CD4-positive, CD25-positive, alpha-beta regulatory T cell (primary cell): Measurements from ENCODE around the gene MORN1. TPM values are rescaled to one million over a fixed set of nuclear protein-coding genes. Genes with fewer than 3 reads are reported as not detected.

Source experiments
- ATAC-seq, 2 donors: fragments of 150-1000 bp; cut with Tn5 transposase; one replicate each; pipeline ENCODE4 v1.10.0; 2021; ENCODE audit warnings: low read depth in 2 of 2, moderate number of reproducible peaks in 2 of 2, moderate library complexity in 1 of 2
- DNase-seq, 3 donors: peaks; one replicate each; pipeline versions ENCODE4 v3.0.0 to v3.0.0-alpha.2; 2012 to 2022; ENCODE audit warnings: mixed read lengths in 1 of 3
- H3K27ac ChIP-seq: one replicate; pipeline ENCODE4 v1.7.0; 2013; ENCODE audit warnings: mild to moderate bottlenecking, low read length; ENCODE audit not compliant: insufficient read depth, poor library complexity, severe bottlenecking
- H3K27me3 ChIP-seq: one replicate; pipeline ENCODE4 v1.7.0; 2013; ENCODE audit warnings: low read length; ENCODE audit not compliant: control insufficient read depth, insufficient read depth
- H3K36me3 ChIP-seq: one replicate; pipeline ENCODE4 v1.7.0; 2013; ENCODE audit warnings: mild to moderate bottlenecking, low read length, moderate library complexity; ENCODE audit not compliant: control insufficient read depth, insufficient read depth
- H3K4me1 ChIP-seq: 2 replicates; pipeline ENCODE4 v1.7.0; 2013; ENCODE audit warnings: mild to moderate bottlenecking, low read length; ENCODE audit not compliant: insufficient read depth, control insufficient read depth, poor library complexity, severe bottlenecking
- H3K4me3 ChIP-seq: one replicate; pipeline ENCODE4 v1.7.0; 2013; ENCODE audit warnings: low read depth, mild to moderate bottlenecking, low read length, moderate library complexity
- H3K9me3 ChIP-seq, 2 experiments: 1 replicate in 1 of 2; 2 replicates in 1 of 2; pipeline ENCODE4 v1.7.0; 2013; ENCODE audit warnings: low read length in 2 of 2, mild to moderate bottlenecking in 1 of 2, moderate library complexity in 1 of 2; ENCODE audit not compliant: control insufficient read depth in 2 of 2
- H3K27ac Mint-ChIP-seq, 3 donors: one replicate each; pipeline ENCODE4 v1.8.0; 2020 to 2022; ENCODE audit warnings: mild to moderate bottlenecking in 3 of 3, mixed read lengths in 3 of 3, moderate library complexity in 2 of 3
- H3K27me3 Mint-ChIP-seq: one replicate; pipeline ENCODE4 v1.8.0; 2022; ENCODE audit warnings: mild to moderate bottlenecking, mixed read lengths
- H3K36me3 Mint-ChIP-seq: one replicate; pipeline ENCODE4 v1.8.0; 2020; ENCODE audit warnings: mixed read lengths
- H3K4me1 Mint-ChIP-seq, 4 donors: one replicate each; pipeline ENCODE4 v1.8.0; 2020 to 2022; ENCODE audit warnings: mixed read lengths in 4 of 4, mild to moderate bottlenecking in 1 of 4
- H3K4me3 Mint-ChIP-seq, 4 donors: one replicate each; pipeline ENCODE4 v1.8.0; 2020 to 2022; ENCODE audit warnings: mild to moderate bottlenecking in 4 of 4, mixed read lengths in 4 of 4, moderate library complexity in 3 of 4
- H3K9me3 Mint-ChIP-seq, 7 donors: one replicate each; pipeline ENCODE4 v1.8.0; 2020 to 2022; ENCODE audit warnings: mixed read lengths in 7 of 7, mild to moderate bottlenecking in 3 of 7, moderate library complexity in 2 of 7
- polyA plus RNA-seq, 4 donors: library from polyadenylated mRNA; unstranded; fragments of 300-500 nt; fragmentation: Illumina TruSeq; gene quantifications; one replicate each; pipeline ENCODE4 v1.2.3, GENCODE V29; 2021
- total RNA-seq: library from RNA; stranded (reverse); gene quantifications from one replicate; pipeline ENCODE4 v1.2.3, GENCODE V29; 2022

The MORN1 gene
- total and polyA plus RNA-seq, 5 donors from 2014 or later, result 1.3 to 7.3 (median 2.4) TPM

DNA sequence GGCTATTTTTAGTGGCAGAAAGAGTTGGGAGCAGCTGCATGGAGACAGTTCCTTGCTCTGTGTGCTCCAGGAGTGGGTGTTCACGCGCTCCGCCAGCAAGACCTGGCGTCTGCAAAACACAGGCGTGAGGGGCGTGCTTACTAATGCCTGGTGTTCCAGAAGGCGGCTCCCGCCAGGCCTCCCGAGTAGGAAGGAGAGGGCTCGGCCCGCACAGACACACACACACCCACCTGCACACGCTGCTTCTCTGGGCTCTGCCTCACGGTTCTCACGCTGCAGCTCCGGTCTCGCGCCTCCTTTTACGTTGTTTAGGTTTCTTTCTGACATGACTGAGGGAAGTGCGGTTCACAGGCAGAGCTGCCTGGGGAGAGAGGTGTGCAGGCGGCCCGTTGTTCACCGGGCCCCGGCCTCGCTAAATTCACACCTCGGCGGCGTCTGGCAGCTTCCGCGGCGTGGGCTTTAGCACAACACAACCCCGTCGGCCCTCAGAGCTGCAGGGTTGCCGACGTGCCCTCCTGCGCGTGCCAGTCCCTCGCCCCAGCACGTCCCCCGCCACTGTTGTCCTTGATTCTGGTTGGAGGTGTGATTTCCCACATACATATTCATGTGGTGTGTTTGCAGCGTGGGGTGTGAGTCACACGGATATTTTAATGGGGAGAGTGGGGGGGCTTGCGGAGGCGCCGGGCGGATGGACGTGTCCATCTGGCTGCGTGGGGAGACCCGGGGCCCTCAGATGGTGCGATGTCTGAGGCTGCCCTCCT is 86.3 kb downstream of the MORN1 start:
- H3K27me3 Mint-ChIP-seq, result no peaks in the 10 kb centered on the region
- peak overlapping the region in 1 of 4 donors; percentile 27 for H3K4me3 Mint-ChIP-seq
- H3K4me1 Mint-ChIP-seq, result peaks cover 5 to 24% (median 13%) of the 10 kb centered on the region in 4 donors
- peaks cover 26% of the 10 kb centered on the region for H3K36me3 Mint-ChIP-seq
- H3K27me3 ChIP-seq, result no peaks in the 10 kb centered on the region
- no peak for ATAC-seq
- H3K9me3 Mint-ChIP-seq, result peaks cover 0 to 2% (median 0%) of the 10 kb centered on the region in 7 donors
- no peak overlapping the region for H3K27ac ChIP-seq
- DNase-seq, result no peak
- H3K4me1 ChIP-seq, result peaks cover 23% of the 10 kb centered on the region
- H3K9me3 ChIP-seq, result no peaks in the 10 kb centered on the region
- H3K36me3 ChIP-seq, result peaks cover 52% of the 10 kb centered on the region
- H3K27ac Mint-ChIP-seq, result peak overlapping the region in 1 of 3 donors; percentile 14
- no peak overlapping the region for H3K4me3 ChIP-seq

DNA sequence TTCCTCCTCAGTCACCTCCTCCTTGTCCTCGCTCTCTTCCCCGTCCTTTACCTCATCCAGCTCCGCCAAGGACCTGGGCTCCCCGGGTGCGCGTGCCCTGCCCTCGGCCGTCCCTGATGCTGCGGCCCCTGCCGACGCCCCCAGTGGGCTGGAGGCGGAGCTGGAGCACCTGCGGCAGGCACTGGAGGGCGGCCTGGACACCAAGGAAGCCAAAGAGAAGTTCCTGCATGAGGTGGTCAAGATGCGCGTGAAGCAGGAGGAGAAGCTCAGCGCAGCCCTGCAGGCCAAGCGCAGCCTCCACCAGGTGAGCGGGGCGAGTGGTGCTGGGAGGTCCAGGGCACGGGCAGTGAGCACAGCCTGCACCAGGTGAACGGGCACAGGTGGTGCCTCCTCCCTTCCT is 87.1 kb downstream of the MORN1 start:
- Mint-ChIP-seq H3K27me3 (no peaks in the 10 kb centered on the region), H3K4me3 (no peak overlapping the region), H3K4me1 (peaks cover 5 to 32% (median 15%) of the 10 kb centered on the region in 4 donors), H3K36me3 (peaks cover 26% of the 10 kb centered on the region), H3K27ac (no peak overlapping the region), H3K9me3 (peaks cover 0 to 2% (median 0%) of the 10 kb centered on the region in 7 donors)
- Histone ChIP-seq H3K36me3 (peaks cover 52% of the 10 kb centered on the region), H3K27me3 (no peaks in the 10 kb centered on the region), H3K4me1 (peaks cover 31% of the 10 kb centered on the region), H3K27ac (no peak overlapping the region), H3K9me3 (no peaks in the 10 kb centered on the region), H3K4me3 (no peak overlapping the region)
- ATAC-seq (no peak), DNase-seq (no peak)

DNA sequence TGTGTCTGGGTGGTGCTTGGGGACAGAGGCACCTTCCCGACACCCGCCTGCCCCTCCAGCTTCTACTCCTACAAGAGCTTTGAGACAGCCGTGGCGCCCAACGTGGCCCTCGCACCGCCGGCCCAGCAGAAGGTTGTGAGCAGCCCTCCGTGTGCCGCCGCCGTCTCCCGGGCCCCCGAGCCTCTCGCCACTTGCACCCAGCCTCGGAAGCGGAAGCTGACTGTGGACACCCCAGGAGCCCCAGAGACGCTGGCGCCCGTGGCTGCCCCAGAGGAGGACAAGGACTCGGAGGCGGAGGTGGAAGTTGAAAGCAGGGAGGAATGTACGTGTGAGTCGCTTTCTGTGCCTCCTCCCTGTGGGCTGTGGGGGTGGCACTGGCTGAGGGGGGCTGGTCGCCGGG is 87.6 kb downstream of the MORN1 start:
- Histone ChIP-seq H3K27me3 (no peaks in the 10 kb centered on the region), H3K36me3 (peaks cover 51% of the 10 kb centered on the region), H3K27ac (peak overlapping the region; percentile 59), H3K4me3 (no peak overlapping the region), H3K9me3 (no peaks in the 10 kb centered on the region), H3K4me1 (peaks cover 36% of the 10 kb centered on the region)
- Mint-ChIP-seq H3K4me3 (peak overlapping the region in 1 of 4 donors; percentile 68), H3K27ac (peak overlapping the region in 2 of 3 donors; percentile 44 to 52), H3K36me3 (peaks cover 26% of the 10 kb centered on the region), H3K27me3 (no peaks in the 10 kb centered on the region), H3K4me1 (peaks cover 7 to 37% (median 18%) of the 10 kb centered on the region in 4 donors), H3K9me3 (peaks cover 0 to 2% (median 0%) of the 10 kb centered on the region in 7 donors)
- ATAC-seq (no peak), DNase-seq (no peak)

DNA sequence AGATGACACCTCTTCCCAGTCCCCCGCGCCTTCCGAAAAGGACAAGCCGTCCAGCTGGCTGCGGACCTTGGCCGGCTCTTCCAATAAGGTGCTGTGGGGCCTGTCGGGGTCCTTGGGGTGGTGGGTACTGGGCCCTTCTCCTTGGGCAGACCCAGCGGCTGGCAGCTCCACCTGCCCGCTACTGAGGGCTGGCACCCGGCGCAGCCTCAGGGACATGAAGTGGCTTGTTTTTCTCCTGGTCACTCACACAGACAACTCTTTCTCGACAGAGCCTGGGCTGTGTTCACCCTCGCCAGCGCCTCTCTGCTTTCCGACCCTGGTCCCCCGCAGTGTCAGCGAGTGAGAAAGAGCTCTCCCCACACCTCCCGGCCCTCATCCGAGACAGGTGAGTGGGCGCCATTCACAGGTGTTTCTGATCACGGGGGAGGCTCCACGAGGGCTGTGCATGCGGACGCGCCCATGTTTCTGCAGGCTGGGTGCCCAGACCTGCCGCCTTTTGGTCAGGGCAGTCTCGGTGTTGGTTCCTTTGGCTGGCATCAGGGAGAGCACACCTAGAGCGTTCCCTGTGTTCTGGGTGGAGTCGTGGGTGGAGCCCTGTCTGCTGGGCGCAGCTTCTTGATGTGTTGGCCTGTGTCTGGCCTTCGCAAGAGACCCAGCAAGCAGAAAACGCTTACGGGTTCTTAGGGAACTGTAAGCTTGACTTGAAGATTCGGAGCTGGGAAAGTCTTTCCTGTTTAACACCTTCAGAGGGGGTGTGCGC is 88.2 kb downstream of the MORN1 start:
- H3K27me3 Mint-ChIP-seq, result no peaks in the 10 kb centered on the region
- ATAC-seq, result no peak
- Histone ChIP-seq H3K27me3 (no peaks in the 10 kb centered on the region), H3K4me3 (no peak overlapping the region), H3K36me3 (peaks cover 45% of the 10 kb centered on the region), H3K4me1 (peaks cover 42% of the 10 kb centered on the region), H3K9me3 (no peaks in the 10 kb centered on the region), H3K27ac (peak overlapping the region; percentile 59)
- peak overlapping the region; percentile 44 to 99 (median 80) for H3K27ac Mint-ChIP-seq
- peaks cover 6 to 43% (median 21%) of the 10 kb centered on the region in 4 donors for H3K4me1 Mint-ChIP-seq
- peaks cover 0 to 2% (median 0%) of the 10 kb centered on the region in 7 donors for H3K9me3 Mint-ChIP-seq
- H3K36me3 Mint-ChIP-seq, result peaks cover 21% of the 10 kb centered on the region
- DNase-seq, result no peak
- peak overlapping the region in 2 of 4 donors; percentile 10 to 68 for H3K4me3 Mint-ChIP-seq

DNA sequence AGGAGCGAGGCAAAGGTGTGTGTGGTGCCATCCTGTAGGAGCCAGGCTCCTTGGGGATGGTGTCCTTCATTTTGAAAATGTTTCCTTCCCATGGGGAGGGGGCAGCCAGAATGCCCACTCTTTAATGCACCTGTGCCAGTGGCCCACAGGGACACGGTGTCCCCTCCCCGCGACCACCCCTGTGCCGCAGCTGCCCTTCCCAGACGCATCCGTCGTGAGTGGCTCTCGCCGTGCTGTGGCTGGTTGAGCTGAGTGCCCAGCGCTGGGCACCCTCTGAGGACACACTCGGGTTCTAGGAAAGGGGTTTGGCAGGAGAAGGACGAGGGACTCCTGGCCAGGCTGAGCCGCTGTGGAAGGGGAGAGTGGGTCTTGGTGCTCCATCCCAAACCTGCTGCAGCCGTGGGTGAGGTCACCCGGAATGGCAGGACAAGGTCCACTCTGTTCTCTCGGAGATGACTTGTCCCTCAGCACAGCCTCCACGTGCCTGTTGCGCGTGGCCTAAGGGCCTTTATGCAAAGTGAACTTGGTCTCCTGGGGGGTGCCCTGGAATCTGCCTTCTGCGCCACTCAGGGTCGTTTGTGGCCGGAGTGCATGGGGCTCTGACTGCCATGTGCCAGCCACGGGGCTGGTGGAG is 88.9 kb downstream of the MORN1 start:
- no peak for ATAC-seq
- H3K4me3 Mint-ChIP-seq, result peak overlapping the region in 2 of 4 donors; percentile 24 to 60
- H3K27me3 Mint-ChIP-seq, result no peaks in the 10 kb centered on the region
- peak overlapping the region; percentile 56 to 99 (median 98) for H3K27ac Mint-ChIP-seq
- Histone ChIP-seq H3K36me3 (peaks cover 37% of the 10 kb centered on the region), H3K27ac (peak overlapping the region; percentile 99), H3K4me1 (peaks cover 50% of the 10 kb centered on the region), H3K9me3 (no peaks in the 10 kb centered on the region), H3K27me3 (no peaks in the 10 kb centered on the region), H3K4me3 (no peak overlapping the region)
- no peak for DNase-seq
- H3K4me1 Mint-ChIP-seq, result peaks cover 0 to 50% (median 23%) of the 10 kb centered on the region in 4 donors
- H3K9me3 Mint-ChIP-seq, result peaks cover 0 to 2% (median 0%) of the 10 kb centered on the region in 7 donors
- peaks cover 14% of the 10 kb centered on the region for H3K36me3 Mint-ChIP-seq

GRCh38 chr1:2301607-2302291 is 89.6 kb downstream of the MORN1 start:
- peaks cover 56% of the 10 kb centered on the region for H3K4me1 ChIP-seq

More at GRCh38 chr1:2301607-2302291, 89.6 kb downstream of the MORN1 start:
- Histone ChIP-seq H3K4me3 (no peak overlapping the region), H3K9me3 (no peaks in the 10 kb centered on the region), H3K27me3 (no peaks in the 10 kb centered on the region), H3K36me3 (peaks cover 31% of the 10 kb centered on the region), H3K27ac (peak overlapping the region; percentile 99)
- DNase-seq (no peak), ATAC-seq (no peak)
- H3K4me3 Mint-ChIP-seq, result peak overlapping the region; percentile 87 to 92 (median 90)
- H3K9me3 Mint-ChIP-seq, result peaks cover 0 to 2% (median 0%) of the 10 kb centered on the region in 7 donors
- H3K27ac Mint-ChIP-seq, result peak overlapping the region; percentile 92 to 99 (median 98)
- H3K4me1 Mint-ChIP-seq, result peaks cover 0 to 57% (median 24%) of the 10 kb centered on the region in 4 donors
- peaks cover 9% of the 10 kb centered on the region for H3K36me3 Mint-ChIP-seq
- H3K27me3 Mint-ChIP-seq, result no peaks in the 10 kb centered on the region
